Measurements from ENCODE around the gene EPHB2. TPM values are rescaled to one million over a fixed set of nuclear protein-coding genes. Genes with fewer than 3 reads are reported as not detected.
A peak's percentile ranks its signal among the peaks of the same experiment; 100 is the strongest.

The EPHB2 gene
- total and polyA plus RNA-seq, 11 donors: 0.11 to 6.3 (median 0.70) TPM

DNA sequence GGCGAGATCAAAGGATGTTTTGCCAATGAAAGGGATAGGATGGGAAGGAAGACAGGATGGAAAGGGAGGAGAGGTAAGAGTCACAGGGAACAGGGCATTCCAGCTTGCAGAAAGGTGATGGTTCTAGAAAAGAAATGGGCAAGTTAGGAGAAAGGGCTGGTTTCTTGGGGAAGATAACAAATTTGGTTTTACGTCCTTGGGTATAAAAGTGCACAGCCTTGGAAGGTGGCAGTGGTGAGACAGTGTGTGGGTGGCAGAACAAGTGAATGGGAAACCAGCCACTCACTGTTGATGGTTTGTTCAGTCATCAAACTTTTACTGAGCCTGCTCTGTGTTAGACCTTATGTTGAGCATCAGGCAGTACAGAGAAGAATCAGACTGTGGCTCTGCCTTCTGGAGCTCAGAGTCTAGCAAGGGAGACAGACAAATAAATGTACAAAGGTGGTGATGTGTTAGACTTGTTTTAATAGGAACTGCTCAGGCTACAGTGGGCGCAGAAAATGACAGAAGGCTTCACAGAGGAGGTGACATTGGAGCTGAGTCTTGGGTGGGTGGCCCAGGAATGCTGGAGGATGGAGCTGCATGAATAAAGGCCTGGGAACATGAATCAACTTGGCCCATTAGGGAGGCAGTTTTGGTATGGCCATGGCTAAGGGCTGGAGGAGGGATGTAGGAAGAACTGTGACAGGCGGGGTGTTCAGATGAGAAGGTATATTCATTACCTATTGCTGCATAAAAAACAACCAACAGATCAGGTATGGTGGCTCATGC is 76.3 kb downstream of the EPHB2 start:
- no peaks in the 10 kb centered on the region for H3K36me3 ChIP-seq
- TF ChIP-seq, protein P1, sequence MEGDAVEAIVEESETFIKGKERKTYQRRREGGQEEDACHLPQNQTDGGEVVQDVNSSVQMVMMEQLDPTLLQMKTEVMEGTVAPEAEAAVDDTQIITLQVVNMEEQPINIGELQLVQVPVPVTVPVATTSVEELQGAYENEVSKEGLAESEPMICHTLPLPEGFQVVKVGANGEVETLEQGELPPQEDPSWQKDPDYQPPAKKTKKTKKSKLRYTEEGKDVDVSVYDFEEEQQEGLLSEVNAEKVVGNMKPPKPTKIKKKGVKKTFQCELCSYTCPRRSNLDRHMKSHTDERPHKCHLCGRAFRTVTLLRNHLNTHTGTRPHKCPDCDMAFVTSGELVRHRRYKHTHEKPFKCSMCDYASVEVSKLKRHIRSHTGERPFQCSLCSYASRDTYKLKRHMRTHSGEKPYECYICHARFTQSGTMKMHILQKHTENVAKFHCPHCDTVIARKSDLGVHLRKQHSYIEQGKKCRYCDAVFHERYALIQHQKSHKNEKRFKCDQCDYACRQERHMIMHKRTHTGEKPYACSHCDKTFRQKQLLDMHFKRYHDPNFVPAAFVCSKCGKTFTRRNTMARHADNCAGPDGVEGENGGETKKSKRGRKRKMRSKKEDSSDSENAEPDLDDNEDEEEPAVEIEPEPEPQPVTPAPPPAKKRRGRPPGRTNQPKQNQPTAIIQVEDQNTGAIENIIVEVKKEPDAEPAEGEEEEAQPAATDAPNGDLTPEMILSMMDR (IDR thresholded peaks at IDR 0.05): no peak
- no peak for TF ChIP-seq POLR2A (IDR thresholded peaks at IDR 0.05)
- no peak overlapping the region for H3K4me3 ChIP-seq
- no peak overlapping the region for H3K27ac ChIP-seq
- 89 to 92% (median 90%) methylated on average over 4 of the region's 4 CpGs for WGBS, 4 donors
- no peaks in the 10 kb centered on the region for H3K9me3 ChIP-seq
- peaks cover 0 to 22% (median 0%) of the 10 kb centered on the region in 12 donors for H3K4me1 ChIP-seq
- no peak for DNase-seq
- ATAC-seq: no peak
- intact Hi-C loops (cut with DNase I): no loop called here
- H3K27me3 ChIP-seq: peaks cover 0 to 5% (median 0%) of the 10 kb centered on the region in 9 donors

DNA sequence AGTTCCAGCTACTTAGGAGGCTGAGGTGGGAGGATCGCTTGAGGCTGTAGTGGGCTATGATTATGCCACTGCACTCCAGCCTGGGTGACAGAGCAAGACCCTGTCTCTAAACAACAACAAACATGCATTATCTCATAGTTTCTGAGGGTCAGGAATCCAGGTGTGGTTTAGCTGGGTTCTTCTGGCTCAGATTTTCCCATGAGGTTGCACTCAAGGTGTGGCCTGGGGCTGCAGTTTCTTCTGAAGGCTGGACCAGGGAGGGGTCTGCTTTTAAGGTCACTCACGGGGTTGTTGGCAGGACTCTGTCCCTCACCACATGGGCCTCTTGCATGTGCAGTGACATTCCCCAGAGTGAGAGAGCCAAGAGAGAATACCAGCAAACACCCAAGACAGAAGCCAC is 77.0 kb downstream of the EPHB2 start:
- H3K4me3 ChIP-seq: no peak overlapping the region
- H3K9me3 ChIP-seq: no peaks in the 10 kb centered on the region
- ATAC-seq (no peak), DNase-seq (no peak)
- H3K27ac ChIP-seq: no peak overlapping the region
- intact Hi-C loops (cut with DNase I): no loop called here
- H3K27me3 ChIP-seq: peaks cover 0 to 4% (median 0%) of the 10 kb centered on the region in 9 donors
- 79 to 83% (median 82%) methylated on average over 2 of the region's 2 CpGs for WGBS, 4 donors
- H3K4me1 ChIP-seq: peaks cover 0 to 22% (median 0%) of the 10 kb centered on the region in 12 donors
- TF ChIP-seq, protein P1 (IDR thresholded peaks at IDR 0.05): no peak
- no peak for TF ChIP-seq POLR2A (IDR thresholded peaks at IDR 0.05)
- no peaks in the 10 kb centered on the region for H3K36me3 ChIP-seq

DNA sequence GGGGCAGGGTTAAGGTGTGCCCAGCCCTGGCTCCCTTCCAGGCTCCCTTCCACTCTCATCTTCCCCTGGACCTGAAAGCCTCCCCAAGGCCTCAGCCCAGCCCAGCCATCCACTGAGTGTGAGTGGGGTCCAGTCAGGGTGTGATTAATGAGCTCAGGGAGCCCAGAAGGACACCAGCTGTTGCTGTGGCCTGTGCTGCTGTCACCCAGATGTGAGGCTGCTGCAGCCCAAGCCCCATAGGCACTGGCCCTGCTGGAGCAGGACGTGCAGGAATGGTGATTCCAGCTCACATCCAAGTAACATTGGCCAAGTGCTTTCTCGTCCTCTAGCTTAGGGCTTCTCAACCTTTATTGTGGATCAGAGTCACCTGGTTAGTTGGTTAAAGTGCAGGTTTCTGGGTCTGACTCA is 77.6 kb downstream of the EPHB2 start:
- no peaks in the 10 kb centered on the region for H3K36me3 ChIP-seq
- TF ChIP-seq POLR2A (IDR thresholded peaks at IDR 0.05): no peak
- TF ChIP-seq, protein P1 (IDR thresholded peaks at IDR 0.05): no peak
- no peaks in the 10 kb centered on the region for H3K9me3 ChIP-seq
- intact Hi-C loops (cut with DNase I): no loop called here
- no peak overlapping the region for H3K4me3 ChIP-seq
- WGBS, 4 donors: 62 to 77% (median 68%) methylated on average over 2 of the region's 2 CpGs
- DNase-seq (peak in 1 of 5 donors; percentile 71), ATAC-seq (peak; percentile 43 to 55 (median 48))
- no peaks in the 10 kb centered on the region for H3K27me3 ChIP-seq
- H3K27ac ChIP-seq: no peak overlapping the region
- peaks cover 0 to 22% (median 0%) of the 10 kb centered on the region in 12 donors for H3K4me1 ChIP-seq

DNA sequence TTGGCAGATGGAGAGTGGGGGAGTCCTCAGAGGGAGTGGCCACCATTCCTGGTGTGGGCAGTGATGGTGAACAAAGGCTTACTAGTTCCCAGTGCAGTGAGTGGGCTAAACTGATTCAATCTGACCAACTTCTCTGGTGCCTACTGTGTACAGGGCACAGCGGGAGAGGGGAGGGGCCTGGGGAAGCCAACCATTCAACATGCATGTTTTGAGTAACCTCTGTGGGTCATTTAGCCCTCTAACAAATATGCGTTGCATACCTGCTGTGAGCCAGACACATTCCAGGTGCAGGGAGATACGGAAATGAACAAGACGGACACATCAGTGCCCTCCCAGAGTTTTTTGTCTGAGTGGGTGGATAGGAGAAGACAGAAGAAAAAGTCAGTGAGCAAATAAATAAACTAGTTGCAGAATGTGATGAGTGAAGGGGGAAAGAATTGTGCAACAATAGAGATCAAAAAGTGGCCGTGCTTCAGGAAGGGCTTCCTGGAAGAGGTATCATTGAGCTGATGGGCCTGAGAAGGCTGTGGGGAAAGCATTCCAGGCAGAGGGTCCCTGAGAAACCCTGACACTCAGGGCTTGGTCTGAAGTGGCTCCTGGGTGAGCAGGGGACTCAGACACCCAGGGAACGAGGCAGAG is 78.8 kb downstream of the EPHB2 start:
- no peak for DNase-seq
- Histone ChIP-seq H3K4me1 (peaks cover 0 to 27% (median 0%) of the 10 kb centered on the region in 12 donors), H3K9me3 (no peaks in the 10 kb centered on the region), H3K4me3 (no peak overlapping the region), H3K27me3 (no peaks in the 10 kb centered on the region), H3K36me3 (no peaks in the 10 kb centered on the region), H3K27ac (no peak overlapping the region)
- WGBS, 4 donors: 72 to 83% (median 75%) methylated on average over 6 of the region's 6 CpGs
- TF ChIP-seq POLR2A (IDR thresholded peaks at IDR 0.05): no peak
- TF ChIP-seq, protein P1 (IDR thresholded peaks at IDR 0.05): no peak
- intact Hi-C loops (cut with DNase I): no loop called here
- no peak for ATAC-seq
